B cell (primary cell): ENCODE data around the gene LRRC26.

Source experiments
- EZH2 ChIP-seq: IDR thresholded peaks from 2 replicates; pipeline ENCODE4 v1.6.1; 2012; ENCODE audit warnings: borderline replicate concordance, low read depth, mild to moderate bottlenecking, moderate library complexity, low read length; ENCODE audit not compliant: insufficient read depth, poor library complexity, severe bottlenecking
- TF ChIP-seq, protein P1 (sequence below): fragments of 200-600 bp; IDR thresholded peaks from one replicate; pipeline ENCODE4 v1.8.0; 2022; ENCODE audit warnings: antibody characterized with exemption, mild to moderate bottlenecking

DNA sequence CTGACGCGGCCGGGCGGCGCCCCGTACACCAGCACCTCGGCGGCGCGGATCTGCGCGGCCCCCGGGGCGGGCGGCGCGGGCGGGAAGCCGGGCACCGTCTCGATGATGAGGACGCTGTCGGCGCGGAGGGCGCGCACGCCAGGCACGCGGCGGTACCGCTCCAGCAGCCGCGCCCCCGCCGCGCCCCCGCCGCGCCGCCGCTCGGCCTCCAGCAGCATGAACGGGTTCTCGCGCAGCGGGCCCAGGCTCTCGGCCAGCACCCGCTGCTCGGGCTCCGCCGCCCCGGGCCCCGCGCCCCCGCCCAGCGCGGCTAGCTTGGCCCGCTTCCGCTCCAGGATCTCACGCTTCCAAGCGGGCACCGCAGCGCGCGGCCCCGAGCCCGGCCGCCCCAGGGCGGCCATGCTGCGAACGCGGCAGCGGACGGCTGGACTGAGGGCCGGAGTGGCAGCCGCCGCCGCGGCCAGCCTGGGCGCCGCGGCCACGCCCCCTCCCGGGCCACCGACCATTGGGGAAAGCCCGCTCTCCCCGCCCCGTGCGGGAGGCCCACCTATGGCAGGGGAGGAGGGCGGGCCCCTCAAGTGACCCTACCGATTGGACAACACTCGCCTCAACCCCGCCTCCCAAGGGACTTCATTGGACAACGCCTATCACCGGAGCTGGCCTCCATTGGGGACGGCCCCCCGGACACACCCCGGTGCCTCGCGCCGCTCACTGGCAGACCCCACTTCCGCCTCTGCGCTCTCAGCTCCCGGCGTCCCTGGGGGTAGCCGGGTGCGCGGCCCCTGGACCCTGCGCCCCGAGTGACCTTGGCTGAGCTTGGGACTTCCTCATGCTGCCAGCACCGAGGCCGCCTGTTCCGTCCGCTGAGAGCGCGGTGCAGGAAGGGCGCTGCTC is 30.7 kb upstream of the LRRC26 start, which contains the start of gene TPRN:
- TF ChIP-seq, protein P1, sequence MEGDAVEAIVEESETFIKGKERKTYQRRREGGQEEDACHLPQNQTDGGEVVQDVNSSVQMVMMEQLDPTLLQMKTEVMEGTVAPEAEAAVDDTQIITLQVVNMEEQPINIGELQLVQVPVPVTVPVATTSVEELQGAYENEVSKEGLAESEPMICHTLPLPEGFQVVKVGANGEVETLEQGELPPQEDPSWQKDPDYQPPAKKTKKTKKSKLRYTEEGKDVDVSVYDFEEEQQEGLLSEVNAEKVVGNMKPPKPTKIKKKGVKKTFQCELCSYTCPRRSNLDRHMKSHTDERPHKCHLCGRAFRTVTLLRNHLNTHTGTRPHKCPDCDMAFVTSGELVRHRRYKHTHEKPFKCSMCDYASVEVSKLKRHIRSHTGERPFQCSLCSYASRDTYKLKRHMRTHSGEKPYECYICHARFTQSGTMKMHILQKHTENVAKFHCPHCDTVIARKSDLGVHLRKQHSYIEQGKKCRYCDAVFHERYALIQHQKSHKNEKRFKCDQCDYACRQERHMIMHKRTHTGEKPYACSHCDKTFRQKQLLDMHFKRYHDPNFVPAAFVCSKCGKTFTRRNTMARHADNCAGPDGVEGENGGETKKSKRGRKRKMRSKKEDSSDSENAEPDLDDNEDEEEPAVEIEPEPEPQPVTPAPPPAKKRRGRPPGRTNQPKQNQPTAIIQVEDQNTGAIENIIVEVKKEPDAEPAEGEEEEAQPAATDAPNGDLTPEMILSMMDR, result no peak
- no peak for TF ChIP-seq EZH2
